Middle frontal gyrus (tissue), 1 donor: Measurements from ENCODE around the gene KLRF1.
"Not testable (repeated sequence)": the region's sequence is repeated elsewhere in the genome, so short reads cannot be mapped to it uniquely, and the experiment has no call there.

Source experiments
- DNase-seq: peaks from one replicate; pipeline ENCODE4 v3.0.0-alpha.2; 2015; ENCODE audit warnings: low spot score; ENCODE audit errors: extremely low spot score

KLRF1 gene

DNA sequence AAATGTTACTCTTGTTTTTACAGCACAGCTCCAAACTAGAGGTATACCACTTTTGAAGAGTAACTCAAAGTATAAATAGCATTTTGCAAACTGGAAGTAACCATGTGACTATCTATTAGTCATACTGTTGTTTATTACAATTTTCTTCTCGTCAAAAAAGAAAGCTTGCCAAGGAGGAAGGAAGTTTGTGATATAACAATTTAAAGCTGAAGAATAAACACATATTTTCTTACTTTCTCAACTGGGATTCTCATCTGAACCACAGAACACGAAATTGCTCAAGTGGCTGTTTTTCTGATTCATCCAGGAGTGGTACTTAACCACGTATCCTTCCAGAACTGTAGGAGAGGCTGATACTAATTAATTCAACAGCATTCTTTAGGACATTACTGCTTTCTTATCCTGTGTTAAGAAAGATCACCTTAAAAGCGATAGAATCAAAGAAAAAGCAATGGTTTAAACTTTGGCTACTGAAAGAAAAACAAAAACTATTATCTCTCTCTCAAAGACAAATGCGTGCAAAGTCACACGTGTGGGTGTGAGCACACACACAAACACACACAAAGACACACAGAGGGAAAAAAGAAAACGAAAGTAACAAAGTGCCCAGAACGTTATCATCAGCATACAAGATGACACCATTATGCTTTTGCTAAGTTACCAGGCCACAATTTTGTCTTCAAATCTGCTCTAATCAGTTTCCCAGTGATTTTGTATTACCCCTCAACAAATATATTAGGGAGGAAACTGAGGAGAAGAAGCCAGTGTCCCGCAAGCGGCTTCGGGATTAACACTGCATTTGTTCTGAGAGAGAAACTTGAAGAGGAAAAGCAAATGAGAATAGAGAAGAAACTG lies 42.3 kb downstream of the KLRF1 start, which contains the start of gene CLEC2B:
TSS of gene CLEC2B (minus strand) at position 48 of the 855 bp plus-strand sequence.
- no peak for DNase-seq

DNA sequence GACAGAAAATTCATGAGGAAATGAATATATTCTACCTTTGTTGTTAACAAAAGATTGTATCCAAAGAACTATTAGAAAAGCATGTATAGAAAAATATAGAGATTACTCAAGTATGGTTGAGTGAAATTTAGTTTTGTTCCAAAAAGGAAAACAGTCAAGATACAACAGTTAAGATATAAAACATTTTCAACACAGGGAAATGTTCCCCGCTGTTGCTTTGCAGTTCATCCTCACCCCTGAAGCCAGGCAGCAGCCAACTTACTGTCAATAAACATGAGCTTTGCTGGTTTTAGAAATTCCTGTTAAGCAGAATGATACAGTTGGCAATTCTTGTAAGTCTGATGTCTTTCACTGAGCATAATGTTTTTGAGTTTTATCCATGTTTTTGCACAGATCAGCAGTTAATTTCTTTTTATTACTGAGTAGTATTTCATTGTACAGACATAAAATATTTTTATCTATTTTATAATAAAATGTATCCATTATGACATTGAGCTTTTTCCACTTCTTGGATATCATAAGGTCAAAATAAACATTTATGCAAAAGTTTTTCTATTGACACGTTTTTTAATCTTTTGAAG lies 43.1 kb downstream of the KLRF1 start:
- DNase-seq = no peak

DNA sequence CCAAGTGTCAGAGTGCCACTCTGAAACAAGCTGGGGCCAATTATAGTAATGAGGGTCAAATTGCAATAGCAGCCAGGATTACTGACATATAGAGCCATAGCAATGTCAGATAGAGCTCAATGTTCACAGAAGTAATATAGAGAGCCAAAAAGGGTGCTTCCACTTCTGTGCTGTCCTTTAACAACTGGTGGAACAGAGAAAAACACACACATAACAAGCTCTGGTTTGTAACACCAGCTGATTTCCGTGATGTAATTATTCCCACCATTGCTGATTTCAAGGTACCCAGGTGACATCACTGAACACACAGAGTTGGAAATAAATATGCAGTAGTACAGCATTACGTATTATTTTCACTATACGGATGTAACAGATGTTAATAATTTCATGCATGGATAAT lies 44.9 kb downstream of the KLRF1 start:
- no peak for DNase-seq

DNA sequence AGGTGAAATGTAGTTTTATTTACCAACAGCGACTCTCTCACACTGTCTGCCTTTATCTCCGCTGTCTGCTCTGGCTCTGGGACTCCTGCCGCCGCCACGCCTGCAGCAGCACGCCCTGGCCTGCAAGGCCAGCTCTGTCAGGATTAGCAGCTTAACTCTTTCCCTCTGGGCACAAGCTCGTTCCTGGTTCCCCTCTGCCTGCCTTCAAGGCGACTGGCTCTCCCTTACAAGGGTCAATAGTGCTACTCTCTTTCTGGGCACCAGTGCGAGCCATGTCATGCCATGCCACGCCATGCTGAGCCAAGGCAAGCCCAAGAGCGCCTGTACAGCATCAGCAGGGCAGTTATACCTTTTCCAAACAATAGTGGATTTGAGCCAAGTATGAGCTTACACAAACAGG lies 45.5 kb downstream of the KLRF1 start:
- no peak for DNase-seq

DNA sequence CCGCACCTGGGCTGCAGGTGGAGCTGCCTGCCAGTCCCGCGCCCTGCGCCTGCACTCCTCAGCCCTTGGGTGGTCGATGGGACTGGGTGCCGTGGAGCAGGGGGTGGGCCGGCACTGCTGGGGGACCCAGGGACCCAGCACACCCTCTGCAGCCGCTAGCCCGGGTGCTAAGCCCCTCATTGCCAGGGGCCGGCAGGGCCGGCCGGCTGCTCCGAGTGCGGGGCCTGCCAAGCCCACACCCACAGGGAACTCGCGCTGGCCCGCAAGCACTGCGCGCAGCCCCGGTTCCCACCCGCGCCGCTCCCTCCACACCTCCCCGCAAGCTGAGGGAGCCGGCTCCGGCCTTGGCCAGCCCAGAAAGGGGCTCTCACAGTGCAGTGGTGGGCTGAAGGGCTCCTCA lies 48.8 kb downstream of the KLRF1 start:
- not testable (repeated sequence) for DNase-seq

- no peak for DNase-seq
Observed at GRCh38 chr12:9880532-9881078, 53.3 kb downstream of the KLRF1 start.

GRCh38 chr12:9881246-9881645 lies 54.0 kb downstream of the KLRF1 start, which contains the start of gene KLRF2:
Gene KLRF2 (plus strand): TSS chr12:9881489. CDS start chr12:9881596, 107 bp downstream.
- DNase-seq = no peak

DNA sequence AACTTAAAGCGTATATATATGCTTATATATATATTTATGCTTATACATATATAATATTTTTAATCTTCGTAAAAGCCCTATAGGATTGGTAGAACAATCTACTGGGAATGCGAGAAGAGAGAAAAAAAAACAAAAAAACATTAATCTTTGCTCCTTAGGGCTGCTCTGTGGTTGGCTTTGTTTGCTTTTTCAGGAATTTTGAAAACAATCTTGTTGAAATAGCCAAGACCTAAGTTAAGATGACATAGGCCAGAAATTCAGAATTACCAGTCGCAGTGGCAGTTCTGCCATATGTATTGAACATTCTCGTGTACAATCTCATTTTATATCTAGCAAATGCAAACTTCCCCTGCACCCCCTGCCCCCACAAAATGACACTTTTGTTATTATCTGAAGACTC lies 54.7 kb downstream of the KLRF1 start:
- no peak for DNase-seq

DNA sequence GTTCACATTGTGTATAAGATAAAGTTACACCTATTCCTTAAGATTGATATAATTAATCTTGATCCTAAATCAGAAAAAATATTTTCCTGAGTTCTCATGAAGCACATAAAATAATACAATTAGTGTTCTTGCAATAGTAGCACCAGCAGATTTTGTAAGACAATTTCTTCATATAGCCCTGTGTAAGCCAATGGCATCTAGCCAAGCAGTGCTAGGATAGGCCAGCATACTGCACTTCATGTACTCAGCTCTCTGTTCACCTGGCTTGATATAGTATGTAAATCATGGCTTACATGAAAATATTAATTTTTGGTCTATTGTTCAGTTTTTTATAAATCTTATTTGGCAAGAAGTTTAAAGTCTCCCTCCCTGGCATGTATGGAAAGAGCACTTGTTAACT lies 55.9 kb downstream of the KLRF1 start:
- no peak for DNase-seq

DNA sequence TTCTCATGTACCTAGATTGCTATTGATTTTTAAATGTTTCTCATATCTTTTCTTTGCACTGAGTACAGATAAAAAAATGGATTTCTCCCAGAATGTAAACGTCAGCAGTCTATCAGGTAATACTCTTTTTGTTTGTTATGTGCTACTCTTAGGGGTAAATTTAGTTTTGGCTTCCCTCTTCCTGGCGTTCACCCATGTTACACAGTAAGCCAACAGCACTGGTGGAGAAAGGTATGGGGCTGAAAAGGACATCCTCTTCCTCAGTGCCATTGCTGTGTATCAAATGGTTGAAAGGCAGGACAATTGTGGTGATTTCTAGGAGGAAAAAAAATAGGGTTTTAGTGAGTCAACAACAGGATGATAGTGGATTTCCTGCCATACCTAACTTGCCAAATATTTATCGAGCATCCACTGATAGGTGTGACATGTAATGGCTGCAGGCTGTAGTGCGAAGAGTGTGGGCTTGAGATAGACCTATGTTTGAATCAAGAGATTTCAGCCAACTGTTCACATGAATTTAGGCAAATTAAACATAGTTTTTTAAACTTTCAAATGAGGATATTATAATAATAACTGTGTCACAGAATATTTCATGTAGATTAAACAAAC lies 61.5 kb downstream of the KLRF1 start:
- no peak for DNase-seq
